ENCODE results near the gene TMEM154. TPM values are rescaled to one million over a fixed set of nuclear protein-coding genes. Genes with fewer than 3 reads are reported as not detected.

TMEM154 gene
- total RNA-seq, 4 donors from 2014 or later: 0.38 to 56.9 (median 2.5) TPM

DNA sequence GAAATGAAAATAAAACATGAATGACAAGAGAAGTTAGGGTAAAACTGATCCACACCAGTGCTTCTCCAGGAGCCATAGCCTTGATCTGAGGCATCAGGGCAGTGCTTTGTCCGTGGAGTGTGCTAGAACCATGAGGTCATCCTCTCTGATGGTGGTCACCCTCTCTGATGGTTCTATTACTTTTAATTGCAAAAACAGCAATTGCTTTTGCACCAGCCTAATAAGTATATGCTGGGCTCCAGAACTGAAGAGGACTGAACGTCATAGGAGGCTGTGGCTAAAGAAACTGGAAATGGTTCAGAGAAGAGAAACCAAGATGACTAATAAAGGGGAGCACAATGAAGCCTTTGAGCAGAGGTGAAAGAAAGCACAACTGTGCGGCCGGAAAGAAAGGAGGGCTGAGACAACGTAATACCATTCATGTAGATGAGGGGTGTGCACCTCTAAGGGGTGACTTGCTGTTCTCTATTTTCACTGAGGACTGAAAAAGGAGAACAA, 17.0 kb upstream of the TMEM154 start:
- peaks cover 0 to 4% (median 0%) of the 10 kb centered on the region in 4 donors for H3K4me1 ChIP-seq
- H3K9me3 ChIP-seq: no peaks in the 10 kb centered on the region
- H3K27me3 ChIP-seq: no peaks in the 10 kb centered on the region
- H3K27ac ChIP-seq: peak overlapping the region in 2 of 4 donors; percentile 18 to 38
- TF ChIP-seq CTCF (IDR thresholded peaks at IDR 0.05) (no peak), POLR2A (IDR thresholded peaks at IDR 0.05) (no peak)
- peak in 2 of 3 donors; percentile 71 to 83 for DNase-seq
- no peaks in the 10 kb centered on the region for H3K36me3 ChIP-seq
- H3K4me3 ChIP-seq: no peak overlapping the region

DNA sequence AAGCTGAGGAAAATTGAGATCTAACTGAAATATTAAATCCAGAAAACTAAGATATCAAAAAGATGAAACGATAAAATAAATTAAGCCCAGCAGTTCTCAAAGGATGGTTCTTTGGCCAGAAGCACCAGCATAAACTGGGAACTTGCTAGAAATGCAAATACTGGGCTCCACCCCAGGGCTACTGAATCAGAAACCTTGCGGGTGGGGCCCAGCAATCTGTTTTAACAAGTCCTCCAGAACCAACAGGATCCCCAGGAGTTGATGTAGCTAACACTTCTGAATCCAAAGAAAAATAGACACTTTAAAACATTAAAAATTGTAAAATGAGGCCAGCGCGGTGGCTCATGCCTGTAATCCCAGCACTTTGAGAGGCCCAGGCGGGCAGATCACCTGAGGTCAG, 14.1 kb upstream of the TMEM154 start:
- H3K36me3 ChIP-seq: no peaks in the 10 kb centered on the region
- peaks cover 0 to 4% (median 0%) of the 10 kb centered on the region in 4 donors for H3K4me1 ChIP-seq
- DNase-seq: no peak
- no peaks in the 10 kb centered on the region for H3K27me3 ChIP-seq
- no peak overlapping the region for H3K4me3 ChIP-seq
- H3K27ac ChIP-seq: no peak overlapping the region
- H3K9me3 ChIP-seq: no peaks in the 10 kb centered on the region
- TF ChIP-seq POLR2A (IDR thresholded peaks at IDR 0.05) (no peak), CTCF (IDR thresholded peaks at IDR 0.05) (no peak)

DNA sequence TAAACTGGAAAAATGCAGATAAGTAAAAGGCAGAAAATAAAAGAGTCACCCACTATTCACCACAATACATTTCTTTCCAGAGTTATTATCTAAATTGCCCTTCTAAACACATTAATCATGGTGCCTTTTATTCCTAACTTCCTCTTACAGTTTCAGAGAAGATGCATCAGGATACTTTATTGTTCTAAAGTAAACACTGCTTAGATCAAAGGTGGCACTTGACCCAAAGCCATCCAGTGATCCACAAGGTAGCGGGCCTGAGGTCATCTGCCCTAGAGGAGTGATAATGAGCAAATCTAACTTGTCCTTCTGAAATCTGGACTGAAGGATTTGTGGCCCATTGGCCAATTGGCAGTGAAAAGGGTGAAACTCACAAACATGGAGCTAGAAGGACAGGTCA, 12.0 kb upstream of the TMEM154 start:
- H3K27ac ChIP-seq: no peak overlapping the region
- peaks cover 0 to 2% (median 0%) of the 10 kb centered on the region in 4 donors for H3K4me1 ChIP-seq
- no peak for DNase-seq
- no peak overlapping the region for H3K4me3 ChIP-seq
- no peaks in the 10 kb centered on the region for H3K9me3 ChIP-seq
- no peaks in the 10 kb centered on the region for H3K36me3 ChIP-seq
- no peak for TF ChIP-seq CTCF (IDR thresholded peaks at IDR 0.05)
- TF ChIP-seq POLR2A (IDR thresholded peaks at IDR 0.05): no peak
- H3K27me3 ChIP-seq: no peaks in the 10 kb centered on the region

- no peak overlapping the region for H3K27ac ChIP-seq
- H3K9me3 ChIP-seq: no peaks in the 10 kb centered on the region
- no peaks in the 10 kb centered on the region for H3K4me1 ChIP-seq
- H3K4me3 ChIP-seq: no peak overlapping the region
- H3K27me3 ChIP-seq: no peaks in the 10 kb centered on the region
- no peak for DNase-seq
- no peaks in the 10 kb centered on the region for H3K36me3 ChIP-seq
- TF ChIP-seq POLR2A (IDR thresholded peaks at IDR 0.05): no peak
- TF ChIP-seq CTCF (IDR thresholded peaks at IDR 0.05): no peak
Observed at GRCh38 chr4:152690706-152691651, 11.2 kb upstream of the TMEM154 start.

GRCh38 chr4:152689615-152690501, 10.1 kb upstream of the TMEM154 start:
- H3K27ac ChIP-seq: no peak overlapping the region
- H3K27me3 ChIP-seq: no peaks in the 10 kb centered on the region
- no peaks in the 10 kb centered on the region for H3K36me3 ChIP-seq
- no peaks in the 10 kb centered on the region for H3K4me1 ChIP-seq
- H3K4me3 ChIP-seq: no peak overlapping the region
- no peak for DNase-seq
- no peaks in the 10 kb centered on the region for H3K9me3 ChIP-seq
- TF ChIP-seq POLR2A (IDR thresholded peaks at IDR 0.05) (no peak), CTCF (IDR thresholded peaks at IDR 0.05) (no peak)

All from Peyer's patch (tissue), 4 donors.